Measurements from ENCODE around the gene NDUFS8.

- no peak for TF ChIP-seq EZH2 (IDR thresholded peaks at IDR 0.05; ENCODE audit: borderline replicate concordance, low read length)
- TF ChIP-seq, protein P1, sequence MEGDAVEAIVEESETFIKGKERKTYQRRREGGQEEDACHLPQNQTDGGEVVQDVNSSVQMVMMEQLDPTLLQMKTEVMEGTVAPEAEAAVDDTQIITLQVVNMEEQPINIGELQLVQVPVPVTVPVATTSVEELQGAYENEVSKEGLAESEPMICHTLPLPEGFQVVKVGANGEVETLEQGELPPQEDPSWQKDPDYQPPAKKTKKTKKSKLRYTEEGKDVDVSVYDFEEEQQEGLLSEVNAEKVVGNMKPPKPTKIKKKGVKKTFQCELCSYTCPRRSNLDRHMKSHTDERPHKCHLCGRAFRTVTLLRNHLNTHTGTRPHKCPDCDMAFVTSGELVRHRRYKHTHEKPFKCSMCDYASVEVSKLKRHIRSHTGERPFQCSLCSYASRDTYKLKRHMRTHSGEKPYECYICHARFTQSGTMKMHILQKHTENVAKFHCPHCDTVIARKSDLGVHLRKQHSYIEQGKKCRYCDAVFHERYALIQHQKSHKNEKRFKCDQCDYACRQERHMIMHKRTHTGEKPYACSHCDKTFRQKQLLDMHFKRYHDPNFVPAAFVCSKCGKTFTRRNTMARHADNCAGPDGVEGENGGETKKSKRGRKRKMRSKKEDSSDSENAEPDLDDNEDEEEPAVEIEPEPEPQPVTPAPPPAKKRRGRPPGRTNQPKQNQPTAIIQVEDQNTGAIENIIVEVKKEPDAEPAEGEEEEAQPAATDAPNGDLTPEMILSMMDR (conservative IDR thresholded peaks at IDR 0.05 in 1 of 2, IDR thresholded peaks at IDR 0.05 in 1 of 2; ENCODE audit: extremely low read depth in 1 of 2, insufficient read depth in 1 of 2, low read depth in 1 of 2, low read length in 2 of 2): no peak
Observed at GRCh38 chr11:68014947-68015447, 15.5 kb upstream of the NDUFS8 start.
